BLaER1 treated with 17β-estradiol and CSF1 and Interleukin-3, amounts not matched to agents 10 nM and 100 nM (cell line): ENCODE measurements around the gene CACNA2D1.

Experiments
- H3K27ac ChIP-seq, 11 experiments: shearing (Covaris generic); formaldehyde crosslinking; 2 replicates each; pipeline ENCODE4 v1.8.1; 2022
- H3K27me3 ChIP-seq, 11 experiments: shearing (Covaris generic); formaldehyde crosslinking; 2 replicates each; pipeline ENCODE4 v1.8.1; 2022
- H3K36me3 ChIP-seq, 11 experiments: shearing (Covaris generic); formaldehyde crosslinking; 2 replicates each; pipeline ENCODE4 v1.8.1; 2022
- H3K4me1 ChIP-seq, 10 experiments: shearing (Covaris generic); formaldehyde crosslinking; 2 replicates each; pipeline ENCODE4 v1.8.1; 2022
- H3K4me2 ChIP-seq, 11 experiments: shearing (Covaris generic); formaldehyde crosslinking; 2 replicates each; pipeline ENCODE4 v1.8.1; 2022
- H3K4me3 ChIP-seq, 10 experiments: shearing (Covaris generic); formaldehyde crosslinking; 2 replicates each; pipeline ENCODE4 v1.8.1; 2022
- H3K9ac ChIP-seq, 11 experiments: shearing (Covaris generic); formaldehyde crosslinking; 2 replicates each; pipeline ENCODE4 v1.8.1; 2022
- H3K9me3 ChIP-seq, 11 experiments: shearing (Covaris generic); formaldehyde crosslinking; replicated peaks in 1 of 11; 2 replicates each; pipeline ENCODE4 v1.8.1; 2022
- H4K20me1 ChIP-seq, 11 experiments: shearing (Covaris generic); formaldehyde crosslinking; 2 replicates each; pipeline ENCODE4 v1.8.1; 2022
- Cebpa-rat ChIP-seq, 11 experiments: shearing (Covaris generic); IDR thresholded peaks; 2 replicates each; pipeline ENCODE4 v1.8.1; 2022

The CACNA2D1 gene

GRCh38 chr7:81926154-81926553 is 517.4 kb downstream of the CACNA2D1 start:
- Histone ChIP-seq H3K4me2 (no peak overlapping the region), H3K4me3 (no peak overlapping the region), H3K4me1 (peaks cover 0 to 5% (median 0%) of the 10 kb centered on the region in 10 experiments; a peak in 6 of 20 replicates), H3K9me3 (no peaks in the 10 kb centered on the region; a peak in 1 of 22 replicates), H3K27ac (no peak overlapping the region), H3K36me3 (no peaks in the 10 kb centered on the region), H3K27me3 (no peaks in the 10 kb centered on the region), H3K9ac (no peak overlapping the region), H4K20me1 (no peaks in the 10 kb centered on the region)
- TF ChIP-seq Cebpa-rat (IDR thresholded peaks at IDR 0.05): no peak

- Histone ChIP-seq H3K27ac (no peak overlapping the region), H3K36me3 (0 out of 22 replicates have a peak, but pooled peaks cover 0 to 2% (median 0%) of the 10 kb centered on the region in 11 experiments), H3K4me2 (no peak overlapping the region), H3K4me1 (no peaks in the 10 kb centered on the region; a peak in 1 of 20 replicates), H4K20me1 (no peaks in the 10 kb centered on the region), H3K9me3 (peaks cover 4 to 6% (median 5%) of the 10 kb centered on the region in 11 experiments), H3K9ac (no peak overlapping the region), H3K4me3 (no peak overlapping the region), H3K27me3 (no peaks in the 10 kb centered on the region)
- TF ChIP-seq Cebpa-rat (IDR thresholded peaks at IDR 0.05): no peak
Observed at GRCh38 chr7:81925530-81925929, 518.0 kb downstream of the CACNA2D1 start.

- H3K9me3 ChIP-seq: peaks cover 14 to 16% (median 16%) of the 10 kb centered on the region in 11 experiments
- no peak overlapping the region for H3K9ac ChIP-seq
- no peaks in the 10 kb centered on the region for H3K27me3 ChIP-seq
- peaks cover 0 to 8% (median 0%) of the 10 kb centered on the region in 11 experiments; a peak in 1 of 22 replicates for H3K36me3 ChIP-seq
- no peak overlapping the region for H3K27ac ChIP-seq
- H3K4me3 ChIP-seq: no peak overlapping the region
- TF ChIP-seq Cebpa-rat (IDR thresholded peaks at IDR 0.05): no peak
- H3K4me2 ChIP-seq: no peak overlapping the region
- no peaks in the 10 kb centered on the region; a peak in 1 of 20 replicates for H3K4me1 ChIP-seq
- no peaks in the 10 kb centered on the region for H4K20me1 ChIP-seq
Observed at GRCh38 chr7:81924494-81924893, 519.1 kb downstream of the CACNA2D1 start.

- Histone ChIP-seq H4K20me1 (no peaks in the 10 kb centered on the region), H3K9ac (no peak overlapping the region), H3K4me2 (no peak overlapping the region), H3K4me3 (no peak overlapping the region), H3K4me1 (no peaks in the 10 kb centered on the region), H3K27me3 (no peaks in the 10 kb centered on the region), H3K36me3 (peaks cover 0 to 10% (median 0%) of the 10 kb centered on the region in 11 experiments; a peak in 1 of 22 replicates), H3K27ac (no peak overlapping the region), H3K9me3 (peaks cover 26 to 41% (median 36%) of the 10 kb centered on the region in 11 experiments)
- no peak for TF ChIP-seq Cebpa-rat (IDR thresholded peaks at IDR 0.05)
Observed at GRCh38 chr7:81919494-81919893, 524.1 kb downstream of the CACNA2D1 start.

- Histone ChIP-seq H3K4me1 (no peaks in the 10 kb centered on the region), H3K9me3 (peaks cover 29 to 46% (median 38%) of the 10 kb centered on the region in 11 experiments), H4K20me1 (no peaks in the 10 kb centered on the region), H3K9ac (no peak overlapping the region), H3K36me3 (no peaks in the 10 kb centered on the region), H3K27me3 (no peaks in the 10 kb centered on the region), H3K27ac (no peak overlapping the region), H3K4me3 (no peak overlapping the region), H3K4me2 (no peak overlapping the region)
- TF ChIP-seq Cebpa-rat (IDR thresholded peaks at IDR 0.05): no peak
Observed at GRCh38 chr7:81908220-81908619, 535.4 kb downstream of the CACNA2D1 start.

GRCh38 chr7:81903115-81903514 is 540.5 kb downstream of the CACNA2D1 start:
- no peak overlapping the region for H3K27ac ChIP-seq
- H3K4me1 ChIP-seq: peaks cover 0 to 13% (median 6%) of the 10 kb centered on the region in 10 experiments; a peak in 7 of 20 replicates
- H3K27me3 ChIP-seq: no peaks in the 10 kb centered on the region
- H3K36me3 ChIP-seq: no peaks in the 10 kb centered on the region
- no peaks in the 10 kb centered on the region for H4K20me1 ChIP-seq
- peaks cover 39 to 68% (median 56%) of the 10 kb centered on the region in 11 experiments for H3K9me3 ChIP-seq
- H3K4me3 ChIP-seq: no peak overlapping the region
- H3K4me2 ChIP-seq: no peak overlapping the region
- H3K9ac ChIP-seq: no peak overlapping the region
- TF ChIP-seq Cebpa-rat (IDR thresholded peaks at IDR 0.05): no peak

GRCh38 chr7:81902536-81902935 is 541.0 kb downstream of the CACNA2D1 start:
- Histone ChIP-seq H3K36me3 (no peaks in the 10 kb centered on the region), H3K27me3 (no peaks in the 10 kb centered on the region), H3K9ac (no peak overlapping the region), H3K4me3 (no peak overlapping the region), H4K20me1 (no peaks in the 10 kb centered on the region), H3K9me3 (peaks cover 36 to 68% (median 53%) of the 10 kb centered on the region in 11 experiments), H3K4me1 (peaks cover 0 to 13% (median 6%) of the 10 kb centered on the region in 10 experiments; a peak in 7 of 20 replicates), H3K4me2 (no peak overlapping the region), H3K27ac (no peak overlapping the region)
- no peak for TF ChIP-seq Cebpa-rat (IDR thresholded peaks at IDR 0.05)
